SKM-1 (cell line): Measurements from ENCODE around the gene DDIT4L.
A peak's percentile ranks its signal among the peaks of the same experiment; 100 is the strongest.
"Not testable (repeated sequence)": the region's sequence is repeated elsewhere in the genome, so short reads cannot be mapped to it uniquely, and the experiment has no call there.

Experiments
- DNase-seq: peaks from one replicate; lab custom pipeline; 2025; ENCODE audit not compliant: unreplicated experiment; lab: John Stamatoyannopoulos, UW

DDIT4L gene

GRCh38 chr4:100189820-100190642, at the start of gene DDIT4L:
DDIT4L (minus strand) TSS chr4:100190468; CDS start chr4:100189983, 485 bp downstream.
- DNase-seq: peak; percentile 9

GRCh38 chr4:100240008-100240407, 49.7 kb upstream of the DDIT4L start:
- DNase-seq: no peak

GRCh38 chr4:100224721-100225120, 34.5 kb upstream of the DDIT4L start:
- DNase-seq: no peak

GRCh38 chr4:100224160-100224559, 33.9 kb upstream of the DDIT4L start:
- no peak for DNase-seq

GRCh38 chr4:100208964-100209363, 18.7 kb upstream of the DDIT4L start:
- DNase-seq: no peak

GRCh38 chr4:100208459-100208858, 18.2 kb upstream of the DDIT4L start:
- DNase-seq: no peak

- DNase-seq: peak; percentile 19
Observed at GRCh38 chr4:100206850-100207249, 16.6 kb upstream of the DDIT4L start.

GRCh38 chr4:100198061-100198460, 7.8 kb upstream of the DDIT4L start:
- DNase-seq: no peak

GRCh38 chr4:100196388-100197071, 6.3 kb upstream of the DDIT4L start:
- DNase-seq: not testable (repeated sequence)

GRCh38 chr4:100190643-100191600, 654 bp upstream of the DDIT4L start:
- DNase-seq: no peak

- DNase-seq: no peak
Observed at GRCh38 chr4:100188829-100189228, 1.4 kb downstream of the DDIT4L start.

GRCh38 chr4:100187781-100188180, 2.5 kb downstream of the DDIT4L start:
- DNase-seq: no peak

- DNase-seq: no peak
Observed at GRCh38 chr4:100184787-100185186, 5.5 kb downstream of the DDIT4L start.

- DNase-seq: no peak
Observed at GRCh38 chr4:100177855-100178254, 12.4 kb downstream of the DDIT4L start.

- DNase-seq: no peak
Observed at GRCh38 chr4:100177126-100177525, 13.1 kb downstream of the DDIT4L start.

GRCh38 chr4:100175858-100176257, 14.4 kb downstream of the DDIT4L start:
- no peak for DNase-seq

GRCh38 chr4:100174985-100175383, 15.3 kb downstream of the DDIT4L start:
- DNase-seq: no peak

- DNase-seq: no peak
Observed at GRCh38 chr4:100170986-100171385, 19.3 kb downstream of the DDIT4L start.

GRCh38 chr4:100169491-100170485, 20.5 kb downstream of the DDIT4L start:
- no peak for DNase-seq

- no peak for DNase-seq
Observed at GRCh38 chr4:100168521-100168920, 21.7 kb downstream of the DDIT4L start.
